NB4 (cell line): ENCODE results near the gene NELL2.

Experiments used
- DNase-seq: peaks from one replicate; pipeline ENCODE4 v3.0.0; 2010; ENCODE audit warnings: low read depth
- H3K4me3 ChIP-seq: one replicate; pipeline ENCODE4 v1.5.1; 2011; ENCODE audit warnings: mild to moderate bottlenecking, low read depth, low read length, moderate library complexity
- CTCF ChIP-seq: IDR thresholded peaks from one replicate; pipeline ENCODE4 v1.5.1; 2012; ENCODE audit warnings: low read depth, low read length
- MYC ChIP-seq: IDR thresholded peaks from 2 replicates; pipeline ENCODE4 v1.6.1; 2011; ENCODE audit warnings: low read depth, low read length
- POLR2A ChIP-seq: IDR thresholded peaks from 2 replicates; pipeline ENCODE4 v1.6.1; 2011; ENCODE audit warnings: mild to moderate bottlenecking; ENCODE audit not compliant: insufficient read length; ENCODE audit errors: extremely low read depth
- TF ChIP-seq, protein P1 (sequence below): IDR thresholded peaks from 2 replicates; pipeline ENCODE4 v1.6.1; 2011; ENCODE audit warnings: low read depth, low read length

Gene NELL2

DNA sequence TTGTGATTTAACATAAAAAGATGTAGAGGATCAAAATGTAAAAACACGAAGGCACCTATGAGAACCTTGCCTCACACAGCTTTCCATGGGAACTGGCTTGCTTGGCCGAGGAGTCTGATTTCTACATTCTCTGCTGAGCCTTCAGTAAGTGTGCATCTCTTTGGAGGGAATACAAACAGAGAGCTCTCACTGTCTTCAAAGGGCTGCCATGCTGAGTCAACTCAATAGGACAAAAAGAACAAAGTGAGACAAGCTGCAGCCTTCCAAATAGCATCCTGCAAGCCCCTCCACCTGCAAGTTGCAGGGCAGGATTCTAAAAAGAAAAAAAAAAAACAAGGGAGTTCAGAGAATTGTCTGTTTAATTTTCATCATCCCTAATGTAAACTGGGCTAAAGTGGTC, 411.9 kb downstream of the NELL2 start:
- no peak for DNase-seq
- TF ChIP-seq CTCF (no peak), POLR2A (no peak), MYC (no peak)
- TF ChIP-seq, protein P1, sequence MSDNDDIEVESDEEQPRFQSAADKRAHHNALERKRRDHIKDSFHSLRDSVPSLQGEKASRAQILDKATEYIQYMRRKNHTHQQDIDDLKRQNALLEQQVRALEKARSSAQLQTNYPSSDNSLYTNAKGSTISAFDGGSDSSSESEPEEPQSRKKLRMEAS: no peak
- H3K4me3 ChIP-seq: no peak overlapping the region

- TF ChIP-seq, protein P1: no peak
- TF ChIP-seq POLR2A (no peak), CTCF (no peak), MYC (no peak)
- DNase-seq: no peak
- H3K4me3 ChIP-seq: no peak overlapping the region
Measured at GRCh38 chr12:44462729-44463128, 413.4 kb downstream of the NELL2 start.

DNA sequence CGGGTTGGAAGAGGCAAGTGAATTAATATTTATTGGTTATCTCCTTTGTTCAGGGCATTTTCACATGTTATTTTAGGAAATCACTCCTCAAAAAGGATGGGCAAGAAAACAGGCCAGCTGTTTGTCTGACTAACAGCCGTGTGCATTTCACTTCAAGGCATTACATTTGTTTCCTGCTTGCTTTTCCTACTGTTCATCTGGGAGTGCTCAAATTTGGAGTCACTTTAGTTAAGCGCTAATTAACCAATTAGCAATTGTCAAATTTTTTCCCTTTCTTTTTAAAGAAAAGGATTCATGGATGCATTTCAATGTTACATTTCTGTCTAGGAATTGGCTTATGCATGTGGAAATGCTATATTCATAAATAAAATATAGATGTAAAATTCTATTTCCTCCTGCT, 415.9 kb downstream of the NELL2 start:
- DNase-seq: no peak
- no peak overlapping the region for H3K4me3 ChIP-seq
- TF ChIP-seq MYC: no peak
- no peak for TF ChIP-seq CTCF
- TF ChIP-seq POLR2A: no peak
- TF ChIP-seq, protein P1: no peak

GRCh38 chr12:44459569-44459968, 416.5 kb downstream of the NELL2 start:
- DNase-seq: no peak
- TF ChIP-seq, protein P1: no peak
- no peak for TF ChIP-seq MYC
- TF ChIP-seq CTCF: no peak
- TF ChIP-seq POLR2A: no peak
- H3K4me3 ChIP-seq: no peak overlapping the region
